Stimulated activated CD4-positive, alpha-beta T cell treated with anti-CD3 and anti-CD28 coated beads, Interleukin-15, amount 100 ng/mL, for 48 hours (primary cell): ENCODE data around the gene SFMBT2.
"Not testable (repeated sequence)": the region's sequence is repeated elsewhere in the genome, so short reads cannot be mapped to it uniquely, and the experiment has no call there.

Source experiments
- DNase-seq, 2 donors: peaks; one replicate each; pipeline ENCODE4 v3.0.0-alpha.2; 2020; ENCODE audit warnings: low read depth in 2 of 2

SFMBT2 gene

DNA sequence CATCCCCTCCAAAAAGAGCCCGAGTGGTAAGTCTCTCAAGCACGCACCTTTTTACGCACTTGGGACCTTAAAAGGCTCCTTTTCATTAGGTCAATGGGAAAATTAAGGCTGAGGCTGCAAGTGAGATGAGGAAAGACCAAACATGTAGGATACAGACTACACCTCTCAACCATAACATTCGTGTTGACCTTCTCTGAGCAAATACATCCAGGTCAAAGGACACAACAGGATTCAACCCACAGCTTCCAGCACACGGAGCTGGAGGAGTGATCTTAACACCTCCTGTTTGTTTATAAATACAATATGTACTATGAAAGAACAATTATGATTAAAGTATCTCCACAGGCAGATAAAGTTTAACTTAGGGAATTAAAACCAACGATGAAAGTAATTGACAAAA, 9.7 kb downstream of the SFMBT2 start:
- no peak for DNase-seq

GRCh38 chr10:7400068-7400715, 10.6 kb downstream of the SFMBT2 start:
- no peak for DNase-seq

- DNase-seq = no peak
Measured at GRCh38 chr10:7399533-7399932, 11.3 kb downstream of the SFMBT2 start.

DNA sequence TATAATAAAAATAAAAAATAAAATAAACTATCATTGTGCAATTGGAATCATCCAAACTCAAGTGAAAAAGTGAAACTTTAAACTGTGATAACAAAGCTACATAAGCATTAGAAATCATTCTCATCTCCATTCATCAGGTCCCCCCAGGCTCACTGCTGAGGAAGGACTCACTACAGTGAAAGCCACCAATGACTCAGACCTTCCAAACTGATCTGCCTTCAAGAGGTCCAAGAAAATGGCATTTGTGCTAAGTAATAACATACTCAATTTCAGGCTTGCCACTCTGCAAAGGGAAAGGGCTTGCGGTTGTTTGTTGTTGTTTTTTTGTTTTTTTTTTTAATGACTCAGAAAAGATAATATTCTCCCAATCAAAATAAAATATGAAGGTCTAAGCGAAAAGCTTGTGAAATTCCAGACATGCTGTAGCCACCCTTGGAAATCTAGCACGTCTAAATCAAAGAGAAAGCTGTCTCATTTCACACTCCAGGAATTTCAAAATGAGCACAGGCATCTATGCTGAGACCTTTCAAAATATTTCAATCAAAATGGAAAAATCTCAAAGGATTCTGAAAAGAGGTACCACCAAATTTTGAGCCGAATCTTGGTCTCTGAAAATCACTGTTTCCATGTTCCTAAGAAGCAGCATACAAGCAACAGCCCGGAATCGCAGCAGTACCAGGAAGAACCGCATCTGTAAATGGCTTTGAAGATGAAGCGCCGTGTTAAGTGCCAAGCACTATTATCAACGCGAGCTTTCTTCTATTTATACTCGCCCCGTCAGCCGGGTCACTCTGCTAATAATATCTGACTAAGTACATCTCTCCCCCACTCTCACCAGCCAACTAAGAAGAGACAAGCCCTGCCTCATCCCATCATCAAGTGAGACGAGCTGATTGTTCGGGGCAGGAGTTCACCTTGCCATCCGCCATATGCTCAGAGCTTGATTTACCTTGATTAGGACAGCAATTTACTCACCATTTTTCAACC, 13.5 kb downstream of the SFMBT2 start:
- no peak for DNase-seq

DNA sequence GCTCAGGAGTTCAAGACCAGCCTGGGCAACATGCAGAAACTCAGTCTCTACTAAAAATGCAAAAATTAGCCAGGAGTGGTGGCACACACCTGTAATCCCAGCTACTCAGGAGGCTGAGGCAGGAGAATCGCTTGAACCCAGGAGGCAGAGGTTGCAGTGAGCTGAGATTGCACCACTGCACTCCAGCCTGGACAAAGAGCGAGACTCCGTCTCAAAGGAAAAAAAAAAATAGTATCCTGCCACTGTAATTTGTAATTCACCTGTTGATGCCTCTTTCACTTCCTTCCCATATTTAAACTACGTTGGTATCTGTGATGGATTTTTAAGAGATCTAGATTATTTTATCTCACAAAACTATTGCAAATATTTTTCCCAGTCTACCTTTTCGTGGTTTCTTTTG, 18.5 kb downstream of the SFMBT2 start:
- not testable (repeated sequence) for DNase-seq

GRCh38 chr10:7391748-7392147, 19.1 kb downstream of the SFMBT2 start:
- DNase-seq = no peak

- DNase-seq = not testable (repeated sequence)
Measured at GRCh38 chr10:7390689-7391110, 20.1 kb downstream of the SFMBT2 start.

GRCh38 chr10:7389844-7390243, 21.0 kb downstream of the SFMBT2 start:
- no peak for DNase-seq

GRCh38 chr10:7389346-7389745, 21.5 kb downstream of the SFMBT2 start:
- no peak for DNase-seq

DNA sequence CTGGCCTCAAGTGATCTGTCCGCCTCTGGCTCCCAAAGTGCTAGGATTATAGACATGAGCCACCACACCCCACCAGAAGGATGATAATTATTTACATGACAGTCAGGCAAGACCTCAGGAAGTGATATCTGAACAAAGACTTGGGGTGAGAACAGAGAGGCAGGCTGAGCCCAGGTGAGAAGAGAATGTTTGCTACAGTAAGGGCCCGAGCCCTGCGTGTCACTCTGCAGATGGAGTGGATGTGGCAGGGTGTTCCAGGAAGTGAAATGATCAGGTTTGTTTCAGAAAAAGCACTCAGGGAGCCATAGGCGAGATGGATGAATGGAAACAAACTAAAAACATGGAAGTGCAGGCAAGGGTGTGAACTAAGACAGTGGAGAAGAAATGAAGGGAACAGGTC, 22.2 kb downstream of the SFMBT2 start:
- DNase-seq = no peak

- DNase-seq = not testable (repeated sequence)
Measured at GRCh38 chr10:7388149-7388548, 22.7 kb downstream of the SFMBT2 start.

DNA sequence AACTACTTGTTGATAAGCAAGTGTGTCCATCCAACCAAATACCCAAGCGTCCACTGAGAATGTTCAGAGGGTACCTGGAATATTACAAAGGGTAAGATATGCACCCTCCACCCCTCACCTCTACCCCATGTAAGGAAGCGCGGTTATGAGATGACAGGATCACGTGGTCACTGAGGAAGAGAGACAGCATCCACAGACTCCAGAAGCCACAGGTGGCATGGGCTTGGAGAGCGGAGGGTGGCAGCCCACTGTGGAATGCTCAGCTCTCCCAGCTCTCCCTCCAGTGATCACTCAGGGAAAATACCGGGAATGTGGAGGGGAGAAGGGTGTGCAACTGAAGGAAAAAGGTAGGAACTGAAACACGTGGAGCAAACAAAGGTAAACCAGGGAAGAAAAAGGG, 25.7 kb downstream of the SFMBT2 start:
- no peak for DNase-seq

- DNase-seq = no peak
Measured at GRCh38 chr10:7383442-7383841, 27.4 kb downstream of the SFMBT2 start.

GRCh38 chr10:7380704-7381241, 30.1 kb downstream of the SFMBT2 start:
- no peak for DNase-seq

- no peak for DNase-seq
Measured at GRCh38 chr10:7378602-7379403, 32.0 kb downstream of the SFMBT2 start.

DNA sequence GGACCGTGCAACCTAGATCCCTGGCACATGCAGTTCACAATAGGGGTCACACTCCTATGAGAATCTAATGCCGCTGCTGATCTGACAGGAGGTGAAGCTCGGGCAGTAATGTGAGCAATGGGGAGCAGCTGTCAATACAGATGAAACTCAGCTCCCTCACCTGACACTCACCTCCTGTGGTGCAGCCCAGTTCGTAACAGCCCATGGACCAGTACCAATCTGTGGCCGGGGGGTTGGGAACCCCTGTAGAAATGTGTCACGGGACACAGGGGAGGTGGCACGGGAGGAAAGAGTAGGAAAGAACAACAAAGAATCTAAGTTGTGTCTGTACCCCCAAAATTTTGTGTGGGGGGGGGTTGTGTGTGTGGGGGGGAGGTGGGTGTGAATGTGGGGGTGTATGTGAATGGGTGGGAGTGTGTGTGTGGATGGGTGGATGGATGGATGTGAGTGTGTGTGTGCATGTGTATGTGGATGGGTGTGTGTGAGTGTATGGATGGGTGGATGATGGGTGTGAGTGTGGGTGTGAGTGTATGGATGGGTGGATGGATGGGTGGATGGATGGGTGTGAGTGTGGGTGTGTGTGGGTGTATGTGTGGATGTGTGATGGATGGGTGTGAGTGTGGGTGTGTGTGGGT, 33.1 kb downstream of the SFMBT2 start:
- DNase-seq = no peak

DNA sequence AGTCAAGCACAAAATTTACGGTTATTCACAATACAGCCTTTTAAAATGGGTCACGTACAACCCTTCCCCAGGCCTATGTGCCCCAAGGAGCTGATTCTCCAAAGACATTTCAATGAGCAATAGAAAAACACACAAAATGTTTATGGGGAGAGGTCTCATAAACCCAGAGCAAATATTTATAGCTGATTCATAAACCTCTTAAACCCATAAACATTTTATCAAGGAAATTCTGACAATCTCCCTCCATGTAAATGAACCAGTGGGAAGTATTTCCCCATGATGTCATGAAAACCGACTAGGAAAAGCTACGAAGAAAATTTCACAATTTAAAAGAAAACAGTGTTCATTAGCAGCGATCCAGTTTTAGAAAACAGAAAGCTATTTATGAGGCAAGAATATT, 36.0 kb downstream of the SFMBT2 start:
- DNase-seq = no peak

- no peak for DNase-seq
Measured at GRCh38 chr10:7373039-7373438, 37.8 kb downstream of the SFMBT2 start.

DNA sequence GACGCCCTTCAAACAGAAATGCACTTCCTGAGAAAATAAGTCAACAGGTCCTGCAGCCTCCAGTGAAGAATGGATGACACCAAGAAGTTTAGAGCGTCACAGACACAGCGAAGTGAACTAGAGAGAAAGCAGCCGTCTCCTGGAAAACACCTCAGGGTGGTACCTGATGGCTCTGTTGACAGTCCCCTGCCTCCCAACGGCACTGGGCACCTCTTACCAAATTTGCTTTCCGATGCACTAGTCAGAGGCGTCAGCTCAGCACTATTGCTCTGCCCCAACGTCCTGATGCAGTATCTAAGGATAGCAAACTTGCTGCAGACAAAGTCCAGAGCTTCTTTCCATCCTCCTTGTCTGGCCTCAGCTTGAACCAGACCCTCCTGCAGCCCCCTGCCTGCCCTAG, 38.3 kb downstream of the SFMBT2 start:
- no peak for DNase-seq

DNA sequence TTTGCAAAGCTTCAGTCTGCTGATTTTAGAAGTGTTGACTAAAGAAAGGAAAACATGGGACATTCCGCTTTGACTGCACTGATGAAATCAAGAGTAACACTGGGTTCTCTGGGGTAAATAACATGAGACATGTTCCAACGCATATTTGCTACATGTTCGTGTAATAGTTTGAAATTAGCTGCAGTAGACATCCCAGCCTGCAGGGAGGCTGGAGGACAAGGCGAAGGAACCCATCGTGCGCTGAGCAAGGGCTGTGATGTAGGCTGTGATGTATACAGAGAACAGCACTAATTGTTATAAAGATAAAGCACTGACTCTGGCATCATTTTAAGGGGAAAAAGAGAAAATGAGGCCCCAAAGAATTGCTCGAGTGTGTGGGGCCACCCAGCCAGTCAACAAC, 40.3 kb downstream of the SFMBT2 start:
- DNase-seq = no peak

- no peak for DNase-seq
Measured at GRCh38 chr10:7365027-7365745, 45.6 kb downstream of the SFMBT2 start.
